Measurements from ENCODE around the gene CEPT1.

DNA sequence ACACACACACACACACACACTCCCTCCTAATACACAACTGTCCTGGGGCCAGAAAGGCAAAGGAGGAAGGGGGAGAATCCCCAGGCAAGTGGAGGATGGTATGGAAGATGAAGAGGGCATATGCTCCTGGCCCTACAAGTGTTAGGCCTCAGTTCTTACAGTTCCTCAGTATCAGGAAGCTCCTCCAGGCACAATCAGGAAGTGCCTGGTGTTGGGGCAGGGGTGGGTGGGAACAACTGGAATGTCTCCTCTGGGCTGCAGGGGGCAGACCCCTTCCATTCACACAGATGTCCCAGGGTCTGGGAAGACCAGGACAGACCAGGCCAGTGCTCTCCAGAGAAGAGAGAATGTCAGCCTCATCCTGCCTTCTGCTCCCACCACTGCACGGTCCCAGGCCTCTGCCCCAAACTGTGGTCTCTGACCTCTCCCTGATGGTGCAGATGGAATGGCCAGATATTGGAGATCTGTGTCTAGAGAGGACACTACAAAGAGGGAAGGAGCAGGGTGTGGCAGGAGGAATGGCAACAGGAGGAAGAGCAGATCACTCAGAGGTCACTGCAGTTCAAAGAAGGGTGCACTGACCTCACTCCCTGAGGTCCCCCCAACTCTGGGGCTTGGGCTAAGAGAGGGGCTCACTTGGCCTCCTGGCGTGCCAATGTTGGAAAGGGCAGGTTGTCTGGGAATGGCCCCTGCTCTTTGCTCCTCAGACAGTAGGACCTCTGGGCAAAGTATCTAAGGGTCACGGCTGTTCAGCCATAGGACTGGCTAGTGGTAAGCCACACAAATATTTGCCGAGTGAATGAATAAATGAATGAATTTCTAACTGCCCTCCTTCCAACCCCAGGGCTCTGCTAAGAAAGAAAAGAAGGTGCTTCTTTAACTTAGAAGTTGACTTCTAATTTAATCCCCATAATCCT lies 62.9 kb downstream of the CEPT1 start:
- TF ChIP-seq, protein P1, sequence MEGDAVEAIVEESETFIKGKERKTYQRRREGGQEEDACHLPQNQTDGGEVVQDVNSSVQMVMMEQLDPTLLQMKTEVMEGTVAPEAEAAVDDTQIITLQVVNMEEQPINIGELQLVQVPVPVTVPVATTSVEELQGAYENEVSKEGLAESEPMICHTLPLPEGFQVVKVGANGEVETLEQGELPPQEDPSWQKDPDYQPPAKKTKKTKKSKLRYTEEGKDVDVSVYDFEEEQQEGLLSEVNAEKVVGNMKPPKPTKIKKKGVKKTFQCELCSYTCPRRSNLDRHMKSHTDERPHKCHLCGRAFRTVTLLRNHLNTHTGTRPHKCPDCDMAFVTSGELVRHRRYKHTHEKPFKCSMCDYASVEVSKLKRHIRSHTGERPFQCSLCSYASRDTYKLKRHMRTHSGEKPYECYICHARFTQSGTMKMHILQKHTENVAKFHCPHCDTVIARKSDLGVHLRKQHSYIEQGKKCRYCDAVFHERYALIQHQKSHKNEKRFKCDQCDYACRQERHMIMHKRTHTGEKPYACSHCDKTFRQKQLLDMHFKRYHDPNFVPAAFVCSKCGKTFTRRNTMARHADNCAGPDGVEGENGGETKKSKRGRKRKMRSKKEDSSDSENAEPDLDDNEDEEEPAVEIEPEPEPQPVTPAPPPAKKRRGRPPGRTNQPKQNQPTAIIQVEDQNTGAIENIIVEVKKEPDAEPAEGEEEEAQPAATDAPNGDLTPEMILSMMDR (IDR thresholded peaks at IDR 0.05): no peak
- no peak for TF ChIP-seq POLR2A (IDR thresholded peaks at IDR 0.05)

All from body of pancreas (tissue), 4 donors.